Measurements from ENCODE around the gene IFIT5.
"Not testable (repeated sequence)": the region's sequence is repeated elsewhere in the genome, so short reads cannot be mapped to it uniquely, and the experiment has no call there.

Gene IFIT5, protein sequence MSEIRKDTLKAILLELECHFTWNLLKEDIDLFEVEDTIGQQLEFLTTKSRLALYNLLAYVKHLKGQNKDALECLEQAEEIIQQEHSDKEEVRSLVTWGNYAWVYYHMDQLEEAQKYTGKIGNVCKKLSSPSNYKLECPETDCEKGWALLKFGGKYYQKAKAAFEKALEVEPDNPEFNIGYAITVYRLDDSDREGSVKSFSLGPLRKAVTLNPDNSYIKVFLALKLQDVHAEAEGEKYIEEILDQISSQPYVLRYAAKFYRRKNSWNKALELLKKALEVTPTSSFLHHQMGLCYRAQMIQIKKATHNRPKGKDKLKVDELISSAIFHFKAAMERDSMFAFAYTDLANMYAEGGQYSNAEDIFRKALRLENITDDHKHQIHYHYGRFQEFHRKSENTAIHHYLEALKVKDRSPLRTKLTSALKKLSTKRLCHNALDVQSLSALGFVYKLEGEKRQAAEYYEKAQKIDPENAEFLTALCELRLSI

DNA sequence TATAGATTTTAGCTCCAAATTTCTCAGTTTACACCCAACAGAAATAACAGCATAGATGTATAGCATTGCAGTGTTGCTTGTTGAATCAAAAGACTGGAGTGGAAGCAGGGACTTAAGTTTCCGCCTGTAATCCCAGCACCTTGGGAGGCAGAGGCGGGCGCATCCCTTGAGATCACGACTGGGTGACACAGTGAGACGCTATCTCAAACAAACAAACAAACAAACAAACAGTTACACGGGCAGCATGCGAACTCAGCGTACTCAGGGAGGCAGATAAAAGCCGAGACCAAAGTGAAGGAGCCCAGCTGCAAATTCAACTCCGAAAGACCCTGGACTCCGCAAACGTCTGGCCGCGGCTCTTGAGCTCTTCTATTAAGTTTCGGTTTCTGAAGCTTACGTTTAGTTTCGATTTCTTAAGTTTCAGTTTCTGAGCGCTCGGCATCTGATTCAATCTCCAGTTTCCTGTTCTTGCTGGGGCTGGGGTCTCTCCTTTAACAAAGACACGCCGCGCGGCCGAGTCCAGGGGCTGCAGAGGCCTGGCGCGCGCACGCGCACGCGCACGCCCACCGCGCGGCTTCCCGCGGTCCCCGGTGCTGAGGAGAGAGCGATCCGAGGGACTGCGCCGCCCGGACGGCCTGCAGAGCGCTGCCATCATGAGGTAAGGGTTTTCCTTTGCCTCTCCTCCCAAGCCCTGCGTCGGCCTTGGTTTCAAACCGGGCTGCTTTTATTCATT, at the start of gene IFIT5:
Gene IFIT5 (plus strand): TSS at position 423 of the 733 bp plus-strand sequence. CDS start 231 bp downstream, at position 654.
- peak; percentile 67 for DNase-seq

GRCh38 chr10:89367529-89367928, 46.8 kb upstream of the IFIT5 start:
- DNase-seq = no peak

- no peak for DNase-seq
Observed at GRCh38 chr10:89368129-89368528, 46.2 kb upstream of the IFIT5 start.

GRCh38 chr10:89369156-89370105, 44.9 kb upstream of the IFIT5 start:
- DNase-seq = no peak

DNA sequence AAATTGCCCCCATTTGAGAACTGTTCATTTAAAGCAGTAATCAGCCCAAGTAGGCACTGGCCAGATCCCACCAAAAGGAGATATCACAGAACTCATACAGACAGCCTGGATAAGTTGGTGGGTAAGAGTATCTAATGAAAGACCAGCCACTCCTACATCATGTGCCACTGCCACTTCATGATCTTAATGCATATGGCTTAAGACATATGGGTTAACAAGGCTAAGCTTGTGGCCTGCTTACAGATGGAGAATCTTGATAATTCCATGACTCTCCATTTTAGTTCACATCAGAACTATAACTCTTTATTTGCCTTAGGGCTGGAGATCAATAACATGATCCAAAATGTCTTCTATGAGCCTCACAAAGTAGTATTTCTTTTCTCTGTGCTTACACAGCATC, 43.3 kb upstream of the IFIT5 start:
- DNase-seq = no peak

- DNase-seq = no peak
Observed at GRCh38 chr10:89371987-89372386, 42.4 kb upstream of the IFIT5 start.

DNA sequence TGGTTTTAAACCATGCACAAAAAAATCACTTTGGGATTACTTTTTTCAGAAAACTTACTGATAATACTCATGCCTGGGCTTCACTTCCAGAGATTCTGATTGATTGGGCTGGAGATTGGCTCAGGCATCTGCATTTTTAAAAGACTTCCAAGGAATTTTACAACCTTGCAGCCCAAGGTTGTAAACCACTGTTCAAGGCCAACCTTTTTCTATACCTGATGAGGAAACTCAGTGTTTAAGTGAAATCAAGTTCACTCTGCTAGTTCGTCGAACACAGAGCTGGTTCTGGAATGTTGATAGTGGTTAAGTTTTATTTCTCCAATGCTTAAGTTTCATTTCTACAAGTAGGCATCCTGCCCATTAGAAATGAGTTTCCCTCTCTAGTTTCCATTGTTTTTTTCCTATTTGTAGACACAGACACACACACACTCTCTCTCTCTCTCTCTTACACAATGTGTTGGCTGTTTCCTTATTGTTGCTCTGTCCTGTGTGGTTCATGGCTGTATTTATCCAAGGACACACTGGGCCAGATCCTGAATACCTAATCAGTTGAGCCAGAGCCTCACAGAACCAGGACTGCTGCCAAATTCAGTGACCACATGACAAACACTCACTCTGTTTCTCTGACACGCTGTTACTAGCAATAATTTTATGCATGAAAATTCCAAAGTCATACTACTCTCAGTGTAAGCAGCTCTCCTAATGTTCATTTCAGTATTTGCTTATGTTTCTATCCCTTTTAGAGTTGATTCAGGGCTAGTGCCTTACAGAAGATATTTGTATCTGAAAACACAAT, 40.3 kb upstream of the IFIT5 start:
- no peak for DNase-seq

- no peak for DNase-seq
Observed at GRCh38 chr10:89374713-89375141, 39.6 kb upstream of the IFIT5 start.

DNA sequence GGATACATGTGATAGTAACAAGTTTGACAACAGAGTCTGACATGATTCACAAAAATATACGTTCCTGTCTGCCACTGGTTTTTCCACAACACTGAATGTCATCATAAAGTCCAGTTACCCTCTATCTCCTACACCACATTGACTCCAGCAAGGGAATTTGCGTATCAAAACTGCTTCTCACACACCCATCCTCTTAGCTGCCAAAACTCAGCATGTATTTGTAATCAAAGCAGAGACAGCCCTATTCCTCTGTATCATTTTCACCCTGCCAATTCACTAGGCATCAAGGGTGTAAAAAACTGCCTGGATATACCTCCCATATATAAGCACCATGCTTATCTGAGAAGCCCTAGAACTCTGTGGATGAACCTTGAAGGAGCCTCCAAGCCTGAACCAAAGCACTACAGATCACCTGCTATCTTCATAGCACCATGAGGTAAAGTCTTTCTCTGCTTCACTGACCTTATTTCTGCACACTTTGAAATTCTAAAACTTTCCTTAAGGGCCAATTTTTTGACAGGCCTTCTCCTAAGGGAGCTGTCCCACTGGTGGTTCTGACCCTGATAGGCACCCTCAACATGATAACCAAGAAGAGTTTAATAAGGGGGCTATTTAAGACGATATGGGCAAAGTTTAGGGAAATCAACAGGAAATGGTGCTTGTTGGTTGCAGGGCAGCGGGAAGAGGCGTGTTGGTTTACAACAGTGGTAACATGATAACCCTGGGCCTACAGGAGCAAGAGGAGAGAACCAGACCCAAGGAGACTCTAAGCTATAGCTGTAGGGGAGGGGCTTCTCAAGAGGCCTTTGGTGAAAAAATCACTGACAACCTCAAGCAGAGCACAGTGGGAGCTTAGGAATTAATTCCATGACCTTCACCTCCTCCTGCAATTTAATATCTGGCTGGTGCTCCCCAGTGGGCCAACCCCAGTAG, 36.4 kb upstream of the IFIT5 start, which contains the start of gene IFIT1B:
Gene IFIT1B (plus strand): TSS at position 352 of the 933 bp plus-strand sequence. CDS start 80 bp downstream, at position 432.
- no peak for DNase-seq

GRCh38 chr10:89379103-89379502, 35.3 kb upstream of the IFIT5 start:
- DNase-seq = no peak

GRCh38 chr10:89382757-89383156, 31.6 kb upstream of the IFIT5 start:
- no peak for DNase-seq

DNA sequence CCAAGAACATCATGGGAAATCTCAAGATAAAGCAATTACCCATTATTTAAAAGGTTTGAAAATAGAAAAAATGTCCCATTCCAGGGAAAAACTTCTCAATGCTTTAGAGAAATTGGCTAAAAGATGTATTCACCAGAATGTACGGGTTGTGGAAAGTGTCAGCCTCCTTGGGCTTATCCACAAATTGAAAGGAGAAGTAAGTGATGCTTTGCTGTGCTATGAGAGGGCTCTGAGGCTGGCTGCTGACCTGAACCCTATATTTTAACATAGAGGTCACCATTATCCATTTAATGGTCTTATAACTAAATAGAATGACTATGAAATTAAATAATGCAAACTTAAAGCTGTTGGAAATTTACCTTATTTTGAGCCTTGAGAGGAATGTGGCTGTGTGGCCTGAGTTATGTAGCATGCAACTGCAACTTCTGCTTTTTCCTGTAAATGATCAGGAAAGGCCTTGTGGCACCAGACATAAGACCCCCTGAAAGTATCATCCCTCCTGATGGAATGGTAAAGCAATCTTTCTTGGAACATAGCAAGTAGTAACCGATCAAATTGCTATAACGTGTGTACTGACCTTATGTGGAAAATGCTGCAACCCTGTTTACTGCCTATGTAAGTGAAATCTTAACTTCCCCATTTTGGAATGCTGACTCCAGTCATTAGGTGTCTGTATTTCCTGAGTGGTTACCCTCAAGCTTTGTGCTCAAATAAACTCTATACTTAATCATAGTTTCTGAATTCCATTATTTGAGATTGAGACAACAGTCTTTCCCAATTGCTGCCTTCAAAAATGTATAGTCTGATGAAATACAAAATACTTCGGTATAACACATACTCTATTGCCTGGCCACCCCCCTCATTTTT, 29.7 kb upstream of the IFIT5 start:
- no peak for DNase-seq

DNA sequence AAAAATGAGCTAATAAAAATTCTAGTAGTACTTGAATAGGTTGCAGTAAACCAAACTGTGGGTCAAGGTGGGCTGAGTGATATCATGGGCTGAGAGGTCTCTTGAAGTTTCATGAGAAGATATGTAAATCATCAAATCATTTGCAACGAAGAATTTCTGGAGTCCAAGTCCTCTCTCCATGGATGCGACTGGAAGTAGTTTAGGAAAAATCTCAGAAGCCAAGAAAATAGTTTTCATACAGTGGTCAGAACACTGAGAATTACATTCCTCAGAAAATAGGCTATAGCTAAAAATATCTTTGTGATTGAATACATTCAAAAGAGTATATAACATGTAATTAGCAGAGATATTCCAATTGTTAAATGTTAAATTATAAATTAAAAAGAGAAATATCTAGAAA, 25.6 kb upstream of the IFIT5 start:
- DNase-seq = no peak

DNA sequence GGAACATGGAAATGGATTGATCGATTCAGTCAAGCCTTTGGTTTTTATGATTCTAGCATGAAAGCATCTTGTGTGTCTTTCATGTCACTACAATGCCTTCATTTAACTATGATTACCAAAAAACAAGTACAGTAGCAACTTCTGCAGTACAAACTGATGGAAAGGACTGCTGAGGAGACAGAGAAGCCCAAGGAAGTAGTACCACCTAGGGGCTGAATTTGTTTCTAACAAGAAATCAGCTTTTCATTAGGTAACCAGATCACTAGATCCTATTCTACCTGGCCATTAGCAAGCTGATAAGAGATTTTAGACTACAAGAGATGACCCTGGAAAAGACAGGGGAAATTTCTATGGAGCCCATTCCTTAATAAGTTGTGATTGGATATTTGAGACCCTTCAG, 25.1 kb upstream of the IFIT5 start:
- DNase-seq = no peak

GRCh38 chr10:89390476-89391225, 23.7 kb upstream of the IFIT5 start:
- DNase-seq = no peak

- not testable (repeated sequence) for DNase-seq
Observed at GRCh38 chr10:89391226-89391576, 23.2 kb upstream of the IFIT5 start.

DNA sequence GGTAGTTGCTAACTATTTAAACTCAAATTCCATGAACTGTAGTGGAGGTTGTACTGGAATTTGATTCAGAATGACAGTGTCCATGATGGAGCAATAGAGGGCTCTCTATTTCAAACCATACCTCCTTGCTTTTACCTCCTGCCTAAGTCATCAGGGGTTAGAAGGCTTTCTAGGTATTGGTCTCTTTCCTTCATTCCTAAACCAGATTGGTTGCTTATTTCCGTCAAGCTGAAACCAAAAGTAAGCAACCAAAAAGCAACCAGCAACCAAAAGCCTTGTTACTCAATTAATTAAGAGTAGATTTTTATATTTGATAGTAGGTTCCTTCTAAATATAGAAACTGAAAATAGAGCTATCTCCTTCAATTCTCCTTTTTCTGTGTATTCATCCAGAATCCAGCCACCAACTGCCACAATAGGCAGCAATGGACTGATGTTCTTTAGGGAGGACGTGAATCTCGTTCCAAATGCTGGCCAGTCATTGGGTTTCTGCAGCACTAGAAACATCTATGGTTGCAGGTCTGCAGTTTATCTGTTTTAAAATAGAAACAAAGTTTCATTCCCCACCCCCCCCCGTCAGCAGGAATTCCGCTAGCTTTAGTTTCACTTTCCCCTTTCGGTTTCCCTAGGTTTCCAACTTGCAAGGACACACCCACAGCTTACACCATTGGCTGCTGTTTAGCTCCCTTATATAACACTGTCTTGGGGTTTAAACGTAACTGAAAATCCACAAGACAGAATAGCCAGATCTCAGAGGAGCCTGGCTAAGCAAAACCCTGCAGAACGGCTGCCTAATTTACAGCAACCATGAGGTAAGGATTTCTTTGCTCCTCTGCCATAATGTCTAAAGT, 22.2 kb upstream of the IFIT5 start, which contains the start of gene IFIT1:
Gene IFIT1 (plus strand): TSS at position 717 of the 850 bp plus-strand sequence. CDS start 90 bp downstream, at position 807.
- peak; percentile 22 for DNase-seq

DNA sequence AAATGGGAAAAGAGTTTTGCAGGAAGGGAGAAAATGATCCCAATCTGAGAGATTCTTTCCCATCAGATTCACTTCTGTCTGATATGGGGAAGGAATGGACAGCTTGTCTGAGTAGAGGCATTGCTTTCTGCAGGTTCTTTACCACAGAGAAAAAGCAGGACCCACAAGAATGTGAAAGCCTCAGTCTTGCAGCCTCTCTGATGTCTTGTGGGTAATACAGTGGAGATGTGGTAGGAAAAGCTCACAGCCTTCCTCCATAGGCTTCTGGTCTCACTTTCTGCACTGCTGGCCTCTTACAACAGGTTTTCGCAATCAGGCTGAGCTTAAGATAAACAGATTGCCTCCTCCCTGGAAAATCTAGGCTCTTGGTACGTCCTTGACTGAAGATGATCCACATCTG, 21.4 kb upstream of the IFIT5 start:
- DNase-seq = no peak

Measured in CD4-positive, alpha-beta T cell treated with Interleukin-15 for 1 hour (primary cell).